Activated naive CD4-positive, alpha-beta T cell treated with anti-CD3 and anti-CD28 coated beads for 36 hours (primary cell): Measurements from ENCODE around the gene GRIP2. TPM values are rescaled to one million over a fixed set of nuclear protein-coding genes. Genes with fewer than 3 reads are reported as not detected.

Experiments used
- CTCF ChIA-PET: fragments of 350-600 bp; sonication (Branson Sonifier 250); formaldehyde crosslinking; loops from one replicate; lab custom pipeline; 2021; ENCODE audit warnings: antibody characterized with exemption; lab: Charles Lee
- DNase-seq: peaks from one replicate; pipeline ENCODE4 v3.0.0-alpha.2; 2020
- H3K27ac Mint-ChIP-seq: one replicate; pipeline ENCODE4 v1.8.0; 2021; ENCODE audit warnings: mild to moderate bottlenecking, mixed read lengths
- H3K27me3 Mint-ChIP-seq: one replicate; pipeline ENCODE4 v1.8.0; 2021; ENCODE audit warnings: low read depth, mixed read lengths
- H3K36me3 Mint-ChIP-seq: one replicate; pipeline ENCODE4 v1.8.0; 2021; ENCODE audit warnings: low read depth, mixed read lengths
- H3K4me1 Mint-ChIP-seq: one replicate; pipeline ENCODE4 v1.8.0; 2021; ENCODE audit warnings: low read depth, mixed read lengths
- H3K4me3 Mint-ChIP-seq: one replicate; pipeline ENCODE4 v1.8.0; 2021; ENCODE audit warnings: mild to moderate bottlenecking, moderate library complexity, mixed read lengths
- H3K9me3 Mint-ChIP-seq: one replicate; pipeline ENCODE4 v1.8.0; 2021; ENCODE audit warnings: mixed read lengths
- intact Hi-C: fragments of 100-400 bp; cut with micrococcal nuclease; formaldehyde crosslinking; loops from one replicate; pipeline ENCODE4 v1.15.1; 2023
- total RNA-seq, 2 experiments: library from RNA; stranded (reverse); gene quantifications; one replicate each; pipeline ENCODE4 v1.2.3, GENCODE V29; 2021

GRIP2 gene
- total RNA-seq, 2 experiments from 2014 or later: not detected

GRCh38 chr3:14505001-14505802 lies 34.9 kb downstream of the GRIP2 start:
- CTCF ChIA-PET: interaction anchor here (1.0 kb wide), 1 partner anchor 113 kb away, joined by 3 read pairs; no protein-coding TSS in a partner anchor
- Mint-ChIP-seq H3K9me3 (peaks cover 15% of the 10 kb centered on the region), H3K36me3 (no peaks in the 10 kb centered on the region), H3K27me3 (no peaks in the 10 kb centered on the region), H3K4me3 (no peak overlapping the region), H3K4me1 (peaks cover 5% of the 10 kb centered on the region), H3K27ac (no peak overlapping the region)
- intact Hi-C loops: no loop called here
- no peak for DNase-seq

GRCh38 chr3:14503706-14504065 lies 36.5 kb downstream of the GRIP2 start:
- Mint-ChIP-seq H3K4me3 (no peak overlapping the region), H3K27ac (no peak overlapping the region), H3K9me3 (peaks cover 18% of the 10 kb centered on the region), H3K36me3 (no peaks in the 10 kb centered on the region), H3K4me1 (peaks cover 4% of the 10 kb centered on the region), H3K27me3 (no peaks in the 10 kb centered on the region)
- intact Hi-C loops: no loop called here
- no peak for DNase-seq
- CTCF ChIA-PET: no interaction called here

GRCh38 chr3:14503033-14503705 lies 37.0 kb downstream of the GRIP2 start:
- Mint-ChIP-seq H3K36me3 (no peaks in the 10 kb centered on the region), H3K4me3 (no peak overlapping the region), H3K27me3 (no peaks in the 10 kb centered on the region), H3K4me1 (peaks cover under 1% of the 10 kb centered on the region), H3K27ac (no peak overlapping the region), H3K9me3 (peaks cover 18% of the 10 kb centered on the region)
- no peak for DNase-seq
- intact Hi-C loops: no loop called here
- CTCF ChIA-PET: no interaction called here

- H3K4me1 Mint-ChIP-seq: no peaks in the 10 kb centered on the region
- intact Hi-C loops: no loop called here
- H3K4me3 Mint-ChIP-seq: no peak overlapping the region
- H3K36me3 Mint-ChIP-seq: no peaks in the 10 kb centered on the region
- CTCF ChIA-PET: no interaction called here
- H3K27me3 Mint-ChIP-seq: no peaks in the 10 kb centered on the region
- no peak for DNase-seq
- H3K9me3 Mint-ChIP-seq: peaks cover 18% of the 10 kb centered on the region
- H3K27ac Mint-ChIP-seq: no peak overlapping the region
These were observed 37.7 kb downstream of the GRIP2 start for GRCh38 chr3:14502472-14502871.

- intact Hi-C loops: no loop called here
- DNase-seq: no peak
- Mint-ChIP-seq H3K36me3 (no peaks in the 10 kb centered on the region), H3K4me3 (no peak overlapping the region), H3K4me1 (no peaks in the 10 kb centered on the region), H3K27me3 (no peaks in the 10 kb centered on the region), H3K9me3 (peaks cover 10% of the 10 kb centered on the region), H3K27ac (no peak overlapping the region)
- CTCF ChIA-PET: no interaction called here
These were observed 42.8 kb downstream of the GRIP2 start for GRCh38 chr3:14497321-14497720.

DNA sequence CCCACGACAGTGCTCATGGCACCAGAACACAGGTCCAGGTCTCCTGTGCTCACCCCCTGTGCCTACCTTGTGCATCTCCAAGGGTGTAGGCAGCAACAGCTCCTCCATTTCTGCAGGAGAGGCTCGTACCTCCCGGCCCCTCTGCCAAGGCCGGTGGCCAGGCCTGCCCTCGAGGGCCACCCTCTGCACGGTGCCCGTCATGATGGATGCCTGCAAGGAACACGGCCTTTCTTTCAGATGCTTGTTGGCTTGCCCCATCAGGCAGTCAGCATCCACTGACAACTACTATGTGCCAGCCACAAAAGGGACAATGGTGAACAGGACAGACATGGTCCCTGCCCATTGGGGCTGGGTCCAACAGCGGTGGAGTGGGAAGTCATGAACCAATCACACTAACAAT lies 43.8 kb downstream of the GRIP2 start:
- CTCF ChIA-PET: no interaction called here
- Mint-ChIP-seq H3K36me3 (no peaks in the 10 kb centered on the region), H3K27me3 (no peaks in the 10 kb centered on the region), H3K9me3 (peaks cover 7% of the 10 kb centered on the region), H3K27ac (no peak overlapping the region), H3K4me1 (no peaks in the 10 kb centered on the region), H3K4me3 (no peak overlapping the region)
- no peak for DNase-seq
- intact Hi-C loops: no loop called here

- CTCF ChIA-PET: interaction anchor here (1.0 kb wide), 1 partner anchor 14 kb away, joined by 3 read pairs; no protein-coding TSS in a partner anchor
- peaks cover 3% of the 10 kb centered on the region for H3K36me3 Mint-ChIP-seq
- H3K4me1 Mint-ChIP-seq: no peaks in the 10 kb centered on the region
- H3K4me3 Mint-ChIP-seq: no peak overlapping the region
- peaks cover under 1% of the 10 kb centered on the region for H3K9me3 Mint-ChIP-seq
- no peak overlapping the region for H3K27ac Mint-ChIP-seq
- no peak for DNase-seq
- intact Hi-C loops: no loop called here
- no peaks in the 10 kb centered on the region for H3K27me3 Mint-ChIP-seq
These were observed 45.2 kb downstream of the GRIP2 start for GRCh38 chr3:14494973-14495300.

- CTCF ChIA-PET: interaction anchor here (1.0 kb wide), 1 partner anchor 14 kb away, joined by 3 read pairs; no protein-coding TSS in a partner anchor
- H3K27me3 Mint-ChIP-seq: no peaks in the 10 kb centered on the region
- no peak overlapping the region for H3K27ac Mint-ChIP-seq
- H3K4me1 Mint-ChIP-seq: no peaks in the 10 kb centered on the region
- H3K4me3 Mint-ChIP-seq: no peak overlapping the region
- H3K9me3 Mint-ChIP-seq: no peaks in the 10 kb centered on the region
- H3K36me3 Mint-ChIP-seq: peaks cover 3% of the 10 kb centered on the region
- intact Hi-C loops: no loop called here
- no peak for DNase-seq
These were observed 45.7 kb downstream of the GRIP2 start for GRCh38 chr3:14494279-14494972.

DNA sequence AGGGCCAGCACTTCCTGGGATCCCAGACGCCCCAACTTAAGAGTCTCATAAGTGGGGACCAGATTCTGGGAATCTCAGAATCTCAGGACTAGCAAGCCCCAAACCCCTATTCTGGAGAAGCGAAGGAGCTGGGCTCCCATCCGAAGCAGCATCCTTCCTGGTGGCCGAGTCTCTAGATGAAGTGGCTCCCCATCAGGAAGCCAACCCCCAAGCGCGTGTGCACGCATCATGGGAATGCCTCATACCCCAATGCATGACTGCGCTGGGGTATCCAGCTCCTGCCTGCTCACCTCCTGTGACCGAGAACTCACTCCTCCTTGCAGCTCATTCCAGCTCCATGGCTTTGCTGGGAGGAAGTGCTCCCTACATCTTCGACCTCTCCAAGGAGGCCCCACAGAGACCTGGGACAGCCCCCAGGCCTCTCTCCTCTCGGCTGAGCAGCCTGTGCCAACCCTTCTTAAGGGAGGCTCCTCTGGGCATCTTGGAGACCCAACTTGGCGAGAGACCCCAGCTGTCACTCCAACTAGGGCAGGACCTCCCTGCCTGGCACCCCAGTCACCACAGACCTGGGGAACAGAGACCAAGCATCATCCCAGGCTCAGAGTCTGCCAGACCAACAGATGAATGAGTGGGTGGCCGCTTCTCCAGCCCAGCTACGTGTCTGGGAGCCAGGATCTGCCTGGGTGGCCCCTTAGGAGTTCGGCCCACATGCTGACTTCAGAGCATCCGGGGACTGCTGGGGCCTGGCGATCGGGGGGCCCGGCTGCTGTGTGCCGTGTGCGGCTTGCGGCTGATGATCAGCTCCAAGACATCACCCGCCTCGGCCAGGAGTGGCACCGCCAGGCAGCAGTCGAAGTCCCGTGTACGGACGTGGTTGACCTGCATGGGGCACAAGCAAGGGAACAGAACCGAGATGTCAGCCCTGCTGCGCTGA lies 46.9 kb downstream of the GRIP2 start:
- no peak overlapping the region for H3K27ac Mint-ChIP-seq
- no peak overlapping the region for H3K4me3 Mint-ChIP-seq
- CTCF ChIA-PET: interaction anchor here (0.8 kb wide), 1 partner anchor 434 kb away, joined by 3 read pairs; no protein-coding TSS in a partner anchor
- no peak for DNase-seq
- peaks cover 3% of the 10 kb centered on the region for H3K36me3 Mint-ChIP-seq
- H3K27me3 Mint-ChIP-seq: no peaks in the 10 kb centered on the region
- no peaks in the 10 kb centered on the region for H3K9me3 Mint-ChIP-seq
- no peaks in the 10 kb centered on the region for H3K4me1 Mint-ChIP-seq
- intact Hi-C loops: no loop called here

GRCh38 chr3:14491396-14492190 lies 48.5 kb downstream of the GRIP2 start:
- Mint-ChIP-seq H3K9me3 (no peaks in the 10 kb centered on the region), H3K36me3 (peaks cover 5% of the 10 kb centered on the region), H3K27me3 (no peaks in the 10 kb centered on the region), H3K4me3 (no peak overlapping the region), H3K4me1 (no peaks in the 10 kb centered on the region), H3K27ac (no peak overlapping the region)
- intact Hi-C loops: no loop called here
- no peak for DNase-seq
- CTCF ChIA-PET: no interaction called here

- Mint-ChIP-seq H3K4me3 (no peak overlapping the region), H3K9me3 (no peaks in the 10 kb centered on the region), H3K36me3 (peaks cover 5% of the 10 kb centered on the region), H3K27me3 (no peaks in the 10 kb centered on the region), H3K27ac (no peak overlapping the region), H3K4me1 (no peaks in the 10 kb centered on the region)
- no peak for DNase-seq
- CTCF ChIA-PET: no interaction called here
- intact Hi-C loops: no loop called here
These were observed 49.3 kb downstream of the GRIP2 start for GRCh38 chr3:14490831-14491230.
